ENCODE data around the gene FAM222B.
A peak's percentile ranks its signal among the peaks of the same experiment; 100 is the strongest.
"Not testable (repeated sequence)": the region's sequence is repeated elsewhere in the genome, so short reads cannot be mapped to it uniquely, and the experiment has no call there.

The FAM222B gene

DNA sequence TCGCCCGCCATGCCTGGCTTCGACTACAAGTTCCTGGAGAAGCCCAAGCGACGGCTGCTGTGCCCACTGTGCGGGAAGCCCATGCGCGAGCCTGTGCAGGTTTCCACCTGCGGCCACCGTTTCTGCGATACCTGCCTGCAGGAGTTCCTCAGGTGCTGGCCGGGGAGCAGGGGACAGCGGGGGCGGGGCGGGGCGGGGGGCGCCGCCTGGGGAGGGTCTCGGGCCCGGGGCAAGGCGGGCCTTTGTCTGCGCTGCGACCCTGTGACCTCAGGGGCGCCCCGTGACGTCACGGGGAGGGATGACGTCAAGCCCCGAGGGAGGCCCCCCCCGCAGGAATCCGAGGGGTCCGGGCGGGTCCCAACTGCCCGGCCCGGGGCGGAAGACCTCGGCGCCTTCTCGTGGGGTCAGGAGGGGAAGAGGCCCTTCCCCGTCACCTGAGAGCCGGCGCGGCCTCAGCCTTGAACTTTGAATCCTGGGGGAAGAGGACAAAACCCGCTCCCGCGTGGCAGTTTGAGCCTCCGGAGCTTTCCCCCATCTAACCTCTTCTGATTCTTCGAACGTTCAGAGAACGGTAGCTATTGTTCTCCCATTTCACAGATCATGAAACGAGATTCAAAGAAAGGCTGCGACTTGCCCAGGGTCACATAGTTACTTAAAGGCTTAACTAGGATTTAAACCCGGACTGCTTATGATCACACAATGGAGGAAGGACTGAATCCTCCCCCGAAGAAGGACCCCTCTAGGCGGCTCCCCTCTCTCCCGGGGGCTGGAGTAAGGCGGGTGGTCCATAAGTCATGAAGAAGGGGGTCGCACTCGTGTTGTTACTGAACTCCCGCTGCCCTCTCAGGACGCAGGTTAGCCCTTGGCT, 98.3 kb downstream of the FAM222B start:
- FAIRE-seq, result no peak

DNA sequence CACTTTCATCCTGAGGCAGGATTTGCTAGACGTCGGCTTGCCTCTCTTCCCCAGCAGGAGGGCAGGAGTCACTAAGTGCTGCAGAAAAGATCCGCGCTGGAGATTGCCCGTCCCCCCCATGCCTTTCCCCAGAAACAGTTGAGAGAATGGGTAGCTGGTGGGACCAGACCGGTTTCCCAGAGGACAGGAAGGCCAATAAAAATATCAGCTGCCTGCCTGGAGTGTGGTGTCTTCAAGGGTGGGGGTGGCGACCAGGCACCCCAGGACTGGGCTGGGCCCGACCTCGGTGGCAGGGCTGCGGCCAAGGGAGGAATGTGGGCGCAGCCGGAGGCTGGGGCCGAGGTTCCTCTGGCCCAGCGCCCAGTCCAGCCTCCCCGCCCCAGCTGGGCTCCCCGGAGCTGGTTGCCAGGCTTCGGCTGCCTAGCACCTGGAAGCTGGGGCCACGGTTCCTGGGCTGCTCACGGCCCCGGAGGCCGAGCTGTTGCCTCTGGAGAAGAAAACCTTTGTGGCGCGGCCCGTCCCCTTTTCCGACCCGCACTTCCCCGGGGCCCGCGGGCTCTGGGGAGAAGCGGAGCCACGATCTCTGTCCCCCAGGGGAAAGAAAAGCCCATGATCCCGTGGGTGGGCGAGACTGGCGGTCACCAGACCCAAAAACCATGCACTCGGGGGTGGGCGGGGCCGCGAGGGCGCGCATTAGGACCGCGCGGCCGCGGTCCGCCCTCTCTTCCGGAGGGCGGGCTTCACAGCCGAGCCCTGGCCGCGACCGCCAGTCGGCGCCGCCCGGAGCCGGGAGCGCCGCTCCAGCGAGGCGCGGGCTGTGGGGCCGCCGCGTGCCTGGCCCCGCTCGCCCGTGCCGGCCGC, 99.1 kb downstream of the FAM222B start, which contains the start of gene TRAF4:
Gene TRAF4 (plus strand): TSS at position 769 of the 861 bp plus-strand sequence. CDS start 102 bp downstream, outside the sequence.
- no peak for FAIRE-seq

DNA sequence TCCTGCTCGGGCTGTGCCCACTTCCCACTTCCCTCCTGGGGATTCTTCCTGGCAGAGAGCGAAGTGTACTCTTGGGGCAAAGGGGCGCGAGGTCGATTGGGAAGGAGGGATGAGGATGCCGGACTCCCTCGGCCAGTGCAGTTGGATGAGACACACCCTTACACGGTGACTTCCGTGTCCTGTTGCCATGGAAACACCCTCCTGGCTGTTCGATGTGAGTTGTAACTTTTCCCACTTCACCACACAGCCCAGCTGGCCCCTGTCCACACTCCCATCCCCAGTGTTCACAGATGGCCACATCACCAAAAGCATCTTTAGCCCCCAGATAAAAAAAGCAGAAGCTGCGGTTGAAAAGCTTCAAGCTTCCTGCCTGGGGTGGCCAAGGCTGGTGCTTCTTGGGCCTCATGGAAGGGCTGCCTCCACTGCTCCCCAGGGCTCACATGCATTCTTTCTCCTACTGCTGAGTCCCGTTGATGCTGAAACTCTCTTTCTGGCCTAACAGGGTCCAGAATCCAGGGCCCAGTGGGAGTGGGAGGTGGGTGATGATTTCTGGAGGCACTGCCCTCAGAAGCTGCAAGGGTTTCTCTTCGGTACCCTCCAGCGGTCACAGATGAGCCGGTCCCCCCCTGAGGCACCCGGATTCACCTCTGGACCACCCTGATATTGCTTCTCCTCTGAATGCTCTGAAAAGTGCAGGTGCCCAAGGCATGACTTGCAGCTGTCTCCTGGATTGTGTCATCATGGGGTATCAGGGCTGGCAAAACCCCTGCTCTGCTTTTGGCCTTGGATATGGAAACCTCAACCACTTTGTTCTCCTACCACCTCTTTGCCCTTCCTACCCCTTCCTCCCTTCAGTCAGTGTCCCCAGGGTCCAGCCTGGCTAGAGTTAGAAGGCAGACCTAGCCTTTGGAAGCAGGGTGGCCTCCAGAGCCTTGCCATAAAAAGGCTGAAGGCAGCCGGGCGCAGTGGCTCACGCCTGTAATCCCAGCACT, 100.9 kb downstream of the FAM222B start:
- FAIRE-seq, result no peak

DNA sequence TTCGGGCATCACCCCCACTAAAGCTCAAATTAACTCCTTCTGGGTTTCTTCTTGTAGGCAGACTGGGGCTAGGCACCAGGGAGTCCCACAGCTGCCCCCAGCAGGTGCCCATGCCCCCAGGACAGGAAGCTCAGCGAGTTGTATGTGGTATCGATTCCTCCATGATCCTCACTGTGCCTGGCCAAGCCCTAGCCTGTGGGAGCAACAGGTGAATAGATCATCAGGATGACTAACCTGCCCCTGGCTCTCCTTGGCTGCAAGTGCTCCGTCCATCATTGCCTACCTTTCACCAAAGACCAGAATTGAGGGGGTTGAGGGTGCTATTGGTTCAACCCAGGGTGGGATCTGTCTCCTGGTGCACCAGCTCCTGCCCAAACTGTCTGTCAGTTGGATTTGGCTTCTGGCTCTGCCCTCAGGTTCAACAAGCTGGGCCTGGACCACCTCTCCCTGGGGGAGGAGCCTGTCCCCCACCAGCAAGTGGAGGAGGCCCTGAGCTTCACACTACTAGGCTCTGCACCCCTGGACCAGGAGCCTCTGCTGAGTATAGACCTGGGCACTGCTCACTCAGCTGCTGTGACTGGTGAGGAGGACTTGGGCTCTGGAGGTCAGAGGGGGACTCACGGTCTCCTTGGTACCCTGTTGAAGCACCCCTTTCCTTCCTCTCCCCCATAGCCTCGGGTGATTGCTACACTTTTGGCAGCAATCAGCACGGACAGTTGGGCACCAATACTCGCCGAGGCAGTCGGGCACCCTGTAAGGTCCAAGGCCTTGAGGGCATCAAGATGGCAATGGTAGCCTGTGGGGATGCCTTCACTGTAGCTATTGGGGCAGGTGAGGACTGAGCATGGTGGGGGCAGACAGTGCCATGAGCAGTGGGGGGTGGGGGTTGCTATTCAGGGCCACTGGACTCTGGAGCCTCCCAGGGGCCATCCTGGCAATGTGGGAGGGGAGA, 101.9 kb downstream of the FAM222B start:
- FAIRE-seq, result no peak

- FAIRE-seq, result no peak
These were observed 103.8 kb downstream of the FAM222B start for GRCh38 chr17:28738680-28739384.

GRCh38 chr17:28737770-28738679, 104.6 kb downstream of the FAM222B start:
- no peak for FAIRE-seq

GRCh38 chr17:28737316-28737715, 105.3 kb downstream of the FAM222B start:
- FAIRE-seq, result no peak

DNA sequence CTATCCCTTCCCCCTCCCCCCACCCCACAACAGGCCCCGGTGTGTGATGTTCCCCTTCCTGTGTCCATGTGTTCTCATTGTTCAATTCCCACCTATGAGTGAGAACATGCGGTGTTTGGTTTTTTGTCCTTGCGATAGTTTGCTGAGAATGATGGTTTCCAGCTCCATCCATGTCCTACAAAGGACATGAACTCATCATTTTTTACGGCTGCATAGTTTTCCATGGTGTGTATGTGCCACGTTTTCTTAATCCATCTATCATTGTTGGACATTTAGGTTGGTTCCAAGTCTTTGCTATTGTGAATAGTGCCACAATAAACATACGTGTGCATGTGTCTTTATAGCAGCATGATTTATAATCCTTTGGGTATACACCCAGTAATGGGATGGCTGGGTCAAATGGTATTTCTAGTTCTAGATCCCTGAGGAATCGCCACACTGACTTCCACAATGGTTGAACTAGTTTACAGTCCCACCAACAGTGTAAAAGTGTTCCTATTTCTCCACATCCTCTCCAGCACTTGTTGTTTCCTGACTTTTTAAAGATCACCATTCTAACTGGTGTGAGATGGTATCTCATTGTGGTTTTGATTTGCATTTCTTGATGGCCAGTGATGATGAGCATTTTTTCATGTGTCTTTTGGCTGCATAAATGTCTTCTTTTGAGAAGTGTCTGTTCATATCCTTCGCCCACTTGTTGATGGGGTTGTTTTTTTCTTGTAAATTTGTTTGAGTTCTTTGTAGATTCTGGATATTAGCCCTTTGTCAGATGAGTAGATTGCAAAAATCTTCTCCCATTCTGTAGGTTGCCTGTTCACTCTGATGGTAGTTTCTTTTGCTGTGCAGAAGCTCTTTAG, 106.4 kb downstream of the FAM222B start:
- FAIRE-seq, result not testable (repeated sequence)

GRCh38 chr17:28735242-28735722, 107.3 kb downstream of the FAM222B start:
- FAIRE-seq, result no peak

DNA sequence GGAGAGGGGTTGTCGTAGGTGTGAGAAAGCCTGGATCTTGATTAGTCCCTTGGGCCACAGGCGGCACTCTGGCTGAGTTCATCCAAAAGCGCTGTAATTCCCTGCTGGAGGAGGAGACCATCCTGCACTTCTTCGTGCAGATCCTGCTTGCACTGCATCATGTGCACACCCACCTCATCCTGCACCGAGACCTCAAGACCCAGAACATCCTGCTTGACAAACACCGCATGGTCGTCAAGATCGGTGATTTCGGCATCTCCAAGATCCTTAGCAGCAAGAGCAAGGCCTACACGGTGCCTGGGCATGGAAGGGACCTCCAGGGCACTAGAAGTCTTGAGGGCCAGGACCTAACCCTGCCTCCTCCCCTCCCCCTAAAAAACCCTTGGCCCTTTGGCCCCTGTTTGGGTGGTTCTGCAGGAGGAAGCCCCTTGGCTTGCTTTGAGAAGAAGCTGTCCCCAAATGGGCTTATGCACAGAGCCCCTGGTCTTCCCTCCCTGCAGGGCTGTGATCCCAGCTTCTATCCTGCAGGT, 107.8 kb downstream of the FAM222B start:
- FAIRE-seq, result no peak

GRCh38 chr17:28733346-28733745, 109.2 kb downstream of the FAM222B start:
- no peak for FAIRE-seq

GRCh38 chr17:28729950-28730330, 112.7 kb downstream of the FAM222B start:
- FAIRE-seq, result no peak

DNA sequence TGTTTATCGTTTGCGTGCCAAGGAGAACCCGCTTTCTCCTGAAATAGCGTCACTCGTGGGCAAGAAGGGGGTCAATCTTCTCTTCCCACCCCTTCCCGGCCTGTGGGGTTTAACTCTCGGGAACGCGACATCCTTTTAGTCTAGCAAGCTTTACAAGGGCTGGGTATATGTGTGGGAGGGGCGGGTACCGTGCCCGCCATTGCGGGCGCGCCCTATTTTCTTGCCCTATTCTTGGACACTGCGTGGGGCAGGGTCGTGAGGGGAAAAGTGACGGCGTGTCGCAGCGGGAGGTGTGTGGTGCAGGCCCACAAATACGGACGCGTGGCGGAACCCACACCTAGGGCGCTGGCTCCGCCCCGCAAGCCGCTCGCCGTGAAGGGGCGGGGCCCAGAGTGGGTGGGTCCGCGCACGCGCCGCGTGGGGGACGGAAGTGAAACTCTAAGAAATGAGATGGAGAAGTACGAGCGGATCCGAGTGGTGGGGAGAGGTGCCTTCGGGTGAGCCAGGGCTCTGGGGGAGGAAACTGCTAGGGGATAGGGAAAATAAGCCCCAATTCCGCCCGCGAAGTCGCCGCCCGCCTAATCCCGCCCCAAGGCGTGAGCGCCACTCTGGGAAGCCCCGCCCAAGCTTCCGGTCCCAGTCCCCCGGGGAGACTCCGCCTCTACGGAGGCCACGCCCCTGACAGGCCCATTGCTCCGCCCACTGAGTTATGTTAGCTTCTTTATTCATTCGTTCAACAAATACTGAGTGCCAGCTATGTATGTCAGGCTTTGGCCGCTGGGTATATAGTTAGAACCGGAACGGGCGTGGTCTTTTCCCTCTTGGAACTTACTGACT, 114.0 kb downstream of the FAM222B start, which contains the start of gene NEK8:
Gene NEK8 (plus strand): TSS at position 425 of the 837 bp plus-strand sequence. CDS start 26 bp downstream, at position 451.
- FAIRE-seq, result peak; percentile 39

DNA sequence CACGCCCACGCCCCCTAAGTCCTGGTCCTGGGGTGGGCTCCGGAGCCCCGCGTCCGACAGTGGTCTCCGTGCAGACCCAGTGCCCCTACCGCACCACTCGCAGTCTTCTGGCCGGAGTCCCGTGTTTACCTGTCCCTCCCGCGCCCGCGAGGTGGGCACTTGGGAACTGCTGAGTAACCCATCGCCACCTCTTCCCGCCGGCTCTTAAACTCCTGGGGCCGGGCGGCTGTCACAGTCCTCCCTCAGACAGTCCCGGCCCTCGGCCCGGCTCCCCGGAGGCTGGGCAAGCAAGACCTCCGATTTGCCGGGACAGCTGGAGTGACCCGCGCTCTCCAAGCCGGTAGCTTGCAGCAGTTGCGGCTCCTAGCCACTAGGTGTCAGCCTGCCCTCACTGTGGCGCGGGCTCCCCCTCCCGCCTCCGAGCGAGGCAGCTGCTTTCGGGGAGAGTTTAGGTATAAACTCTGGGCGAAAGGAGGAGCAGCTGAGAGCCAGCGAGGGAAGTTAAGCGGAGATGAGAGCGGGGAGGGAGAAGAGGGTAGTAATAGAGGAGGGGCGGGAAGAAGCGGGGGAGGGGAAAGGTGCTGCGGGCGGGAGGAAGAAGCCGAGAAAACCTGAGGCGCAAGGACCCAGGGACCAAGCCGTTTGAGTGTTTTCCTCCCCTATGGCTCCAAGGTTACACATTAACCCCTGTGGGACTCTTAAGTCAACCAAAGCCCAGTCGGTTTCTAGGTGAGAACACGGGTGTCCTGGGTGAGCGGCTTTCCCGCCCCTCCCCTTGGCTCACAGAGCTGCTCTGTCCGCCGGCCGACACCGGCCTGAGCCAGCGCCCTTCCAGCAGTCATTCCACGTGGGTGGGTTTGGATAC, 115.7 kb downstream of the FAM222B start:
- FAIRE-seq, result peak; percentile 91

DNA sequence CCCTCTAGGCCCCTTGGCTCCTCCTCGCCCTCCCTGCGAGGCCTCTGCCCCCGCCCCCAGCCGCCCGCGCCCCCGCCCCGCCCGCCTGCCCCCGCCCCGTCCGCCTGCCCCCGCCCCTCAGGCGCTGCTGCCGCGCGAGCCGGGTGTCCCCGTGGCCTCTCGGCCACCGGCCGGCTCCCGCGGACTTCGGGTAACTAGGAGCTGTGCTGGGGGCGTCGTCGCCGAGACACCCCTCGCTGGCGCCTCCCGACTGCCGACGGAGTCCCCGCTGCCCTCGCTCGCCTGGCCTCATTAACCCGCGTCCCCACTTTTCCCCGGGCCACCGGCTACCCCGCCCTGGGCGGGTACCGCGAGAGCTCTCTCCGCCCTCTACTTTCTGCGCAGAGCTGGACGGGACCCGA, 116.4 kb downstream of the FAM222B start, which contains the start of gene TLCD1:
Gene TLCD1 (minus strand): TSS at position 8 of the 401 bp plus-strand sequence. CDS start 136 bp downstream, outside the sequence.
- no peak for FAIRE-seq

Data from G401.6 (cell line).